NCI-H1048 (cell line): ENCODE results near the gene FLG2.

Source experiments
- DNase-seq: peaks from one replicate; lab custom pipeline; 2025; lab: John Stamatoyannopoulos, UW

The FLG2 gene

GRCh38 chr1:152359906-152360305 lies at the start of gene FLG2:
TSS of gene FLG2 (minus strand) at chr1:152360006. CDS start at chr1:152358884, 1,122 bp downstream.
- DNase-seq: no peak

GRCh38 chr1:152408664-152409063 lies 48.9 kb upstream of the FLG2 start:
- DNase-seq: no peak

GRCh38 chr1:152398812-152399698 lies 39.2 kb upstream of the FLG2 start:
- no peak for DNase-seq

DNA sequence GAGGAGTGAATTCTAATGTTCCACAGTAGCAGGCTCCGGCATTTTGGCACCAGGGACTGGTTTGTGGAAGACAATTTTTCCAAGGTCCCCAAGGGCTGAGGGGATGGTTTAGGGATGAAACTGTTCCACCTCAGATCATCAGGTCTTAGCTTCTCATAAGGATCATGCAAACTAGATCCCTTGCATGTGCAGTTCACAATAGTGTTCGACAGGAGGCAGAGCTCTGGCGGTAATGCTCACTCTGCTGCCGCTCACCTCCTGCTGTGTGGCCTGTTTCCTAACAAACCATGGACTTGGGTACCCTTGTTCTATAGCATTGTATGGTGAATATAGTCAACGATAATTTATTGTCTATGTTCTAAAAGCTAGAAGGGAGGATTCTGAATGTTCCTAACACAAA lies 37.7 kb upstream of the FLG2 start:
- no peak for DNase-seq

DNA sequence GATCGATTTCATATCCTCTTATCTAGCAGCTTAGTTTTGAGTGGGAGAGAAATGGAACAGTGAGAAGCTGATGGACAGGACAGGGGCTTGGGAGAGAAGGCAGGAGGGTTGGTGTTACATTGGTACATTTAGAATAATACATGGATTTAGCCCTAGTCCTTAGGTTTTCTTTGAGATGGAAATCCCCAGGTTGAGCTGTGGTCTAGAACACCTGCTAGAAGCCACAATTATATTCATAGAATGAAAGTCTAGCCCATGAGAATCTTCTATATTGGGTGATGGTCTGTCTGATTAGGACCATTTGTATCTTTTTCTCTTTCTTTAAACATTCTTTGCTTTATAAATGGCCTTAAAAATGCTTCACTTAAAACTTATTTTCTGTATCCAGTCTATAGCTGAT lies 34.3 kb upstream of the FLG2 start:
- no peak for DNase-seq

DNA sequence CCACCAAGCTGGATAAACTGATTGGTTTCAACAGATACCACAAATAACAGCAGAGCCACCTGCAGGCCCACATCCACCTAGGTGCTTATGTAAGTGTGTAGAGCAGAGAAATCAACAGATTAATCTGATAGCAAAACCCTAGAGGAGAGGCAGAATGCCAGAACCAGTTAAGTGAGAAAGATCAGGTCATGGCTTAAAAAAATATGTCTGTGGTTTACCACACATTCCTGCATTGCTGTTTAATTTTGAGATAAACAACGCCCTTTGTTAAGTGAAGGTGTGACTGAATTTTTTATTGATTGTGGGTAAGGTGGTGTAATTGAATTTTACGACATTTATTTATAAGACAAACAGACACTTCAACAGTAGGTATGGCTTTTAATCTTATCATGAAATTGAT lies 33.1 kb upstream of the FLG2 start:
- DNase-seq: peak; percentile 28

GRCh38 chr1:152388889-152389288 lies 29.1 kb upstream of the FLG2 start:
- DNase-seq: no peak

DNA sequence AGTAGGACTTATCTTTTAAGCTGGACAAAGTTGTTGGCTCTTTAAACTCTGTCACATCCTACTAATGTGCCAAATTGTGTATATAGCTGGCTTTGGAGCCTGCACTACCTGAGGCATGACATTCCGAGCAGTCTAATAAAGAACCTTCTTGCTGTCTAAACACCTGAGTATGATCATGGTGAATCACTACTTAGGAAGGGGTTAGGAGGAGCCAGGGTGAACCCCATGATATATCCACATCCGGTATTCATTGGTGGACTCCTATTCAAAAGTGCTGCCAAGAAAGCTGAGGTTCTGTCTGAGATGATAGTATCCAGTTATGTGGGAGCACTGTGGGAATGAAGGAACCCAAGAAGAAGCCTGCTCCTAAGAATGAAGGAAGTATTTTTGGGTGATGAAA lies 27.1 kb upstream of the FLG2 start:
- DNase-seq: no peak

GRCh38 chr1:152380932-152381331 lies 21.1 kb upstream of the FLG2 start:
- DNase-seq: no peak

DNA sequence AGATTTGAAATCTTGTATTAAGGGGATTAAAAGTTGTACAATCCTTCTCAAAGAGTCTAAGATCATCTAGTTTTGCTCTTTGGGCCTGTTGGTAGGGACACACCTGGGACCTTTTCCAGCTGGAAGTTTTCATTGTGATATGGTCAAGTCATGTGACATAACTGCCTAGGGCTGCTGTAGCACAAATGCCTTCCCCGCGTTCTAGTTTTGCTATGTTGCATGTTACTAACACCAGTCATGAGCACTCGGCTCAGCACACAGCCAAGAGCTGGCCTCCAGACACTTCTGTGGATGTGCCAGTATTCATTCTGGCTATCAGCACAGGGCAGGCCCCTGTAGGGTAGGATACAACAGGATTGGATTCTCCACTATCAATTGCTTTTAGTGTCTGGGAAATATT lies 14.6 kb upstream of the FLG2 start:
- no peak for DNase-seq

DNA sequence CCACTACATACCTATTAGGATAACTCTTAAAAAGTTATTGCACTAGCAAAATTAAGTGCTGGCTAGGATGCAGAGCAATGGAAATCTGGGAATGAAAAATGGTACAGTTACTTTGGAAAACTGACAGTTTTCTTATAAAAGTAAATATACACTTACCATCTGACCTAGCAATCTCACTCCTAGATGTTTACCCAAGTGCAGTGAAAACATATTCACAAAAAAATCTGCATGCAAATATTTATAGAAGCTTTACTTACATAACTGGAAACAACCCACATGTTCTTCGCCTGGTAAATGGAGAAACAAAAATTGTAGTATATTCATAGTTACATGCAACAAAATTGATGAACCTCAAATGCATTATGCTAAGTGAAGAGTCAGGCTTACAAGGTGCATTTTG lies 12.9 kb upstream of the FLG2 start:
- DNase-seq: no peak

GRCh38 chr1:152367436-152367835 lies 7.6 kb upstream of the FLG2 start:
- no peak for DNase-seq

DNA sequence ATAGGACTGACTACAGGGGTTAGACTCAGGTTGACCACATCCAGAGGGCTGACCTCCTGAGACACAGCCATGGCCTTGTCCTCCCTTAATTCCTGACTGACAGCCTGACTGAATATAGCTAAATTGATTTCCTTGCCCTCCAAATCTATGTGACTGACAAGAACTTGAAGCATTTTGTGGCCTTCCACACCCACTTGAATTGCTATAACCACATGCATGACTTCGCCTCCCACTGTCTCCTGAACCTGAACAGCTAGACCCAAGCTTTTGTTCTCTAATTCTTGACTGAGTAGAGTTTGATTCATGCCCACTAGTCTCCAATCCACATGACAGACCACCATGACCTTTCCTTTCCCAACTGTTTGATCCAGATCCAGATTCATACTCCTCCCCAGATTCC lies 3.1 kb downstream of the FLG2 start:
- no peak for DNase-seq

GRCh38 chr1:152349611-152350010 lies 10.2 kb downstream of the FLG2 start:
- DNase-seq: no peak

GRCh38 chr1:152348447-152348846 lies 11.4 kb downstream of the FLG2 start:
- DNase-seq: no peak

- DNase-seq: no peak
Observed at GRCh38 chr1:152347116-152347728, 12.6 kb downstream of the FLG2 start.

- DNase-seq: no peak
Observed at GRCh38 chr1:152344438-152344837, 15.4 kb downstream of the FLG2 start.

- DNase-seq: no peak
Observed at GRCh38 chr1:152343006-152343405, 16.8 kb downstream of the FLG2 start.

GRCh38 chr1:152335399-152335798 lies 24.4 kb downstream of the FLG2 start:
- DNase-seq: no peak

- no peak for DNase-seq
Observed at GRCh38 chr1:152328801-152329391, 30.9 kb downstream of the FLG2 start.

DNA sequence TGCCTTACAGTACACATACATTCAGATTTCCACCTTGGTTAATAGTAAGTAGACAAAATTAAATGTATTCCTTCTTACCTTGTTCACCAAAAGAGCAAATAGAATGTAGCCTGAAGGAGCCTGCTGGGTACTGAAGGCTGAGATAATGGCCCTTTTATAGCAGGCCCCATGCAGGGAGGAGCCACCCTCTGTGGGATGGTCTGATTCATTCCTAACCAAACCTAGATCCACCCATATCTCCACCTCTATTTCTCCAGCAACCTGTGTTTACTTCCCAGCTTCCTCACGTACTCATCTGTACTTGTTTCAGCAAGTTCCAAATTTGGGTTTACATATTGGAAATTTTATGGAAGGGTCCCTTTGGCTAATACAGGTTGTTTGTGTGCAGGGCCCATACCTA lies 34.7 kb downstream of the FLG2 start, which contains the start of gene FLG:
Gene FLG (minus strand): TSS at position 129 of the 400 bp plus-strand sequence. CDS start 9,783 bp downstream, outside the sequence.
- no peak for DNase-seq

DNA sequence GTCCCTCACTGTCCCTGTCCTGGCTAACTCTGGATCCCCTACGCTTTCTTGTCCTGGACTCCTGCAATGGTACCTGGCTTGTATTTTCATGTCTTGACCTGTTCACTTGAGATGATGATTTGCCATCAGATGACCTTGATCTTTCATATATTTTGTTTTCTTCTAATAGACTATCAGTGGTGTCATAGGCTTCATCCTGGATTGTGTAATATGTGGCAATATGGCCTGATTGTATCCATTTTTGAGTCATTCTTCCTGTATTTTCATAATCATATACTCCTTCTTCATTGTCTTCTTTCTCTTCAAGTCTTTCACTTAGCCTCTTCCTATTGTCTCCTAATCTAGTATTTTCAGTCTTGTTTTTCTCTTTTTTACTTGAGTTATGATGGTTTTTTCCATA lies 45.8 kb downstream of the FLG2 start:
- DNase-seq: no peak

DNA sequence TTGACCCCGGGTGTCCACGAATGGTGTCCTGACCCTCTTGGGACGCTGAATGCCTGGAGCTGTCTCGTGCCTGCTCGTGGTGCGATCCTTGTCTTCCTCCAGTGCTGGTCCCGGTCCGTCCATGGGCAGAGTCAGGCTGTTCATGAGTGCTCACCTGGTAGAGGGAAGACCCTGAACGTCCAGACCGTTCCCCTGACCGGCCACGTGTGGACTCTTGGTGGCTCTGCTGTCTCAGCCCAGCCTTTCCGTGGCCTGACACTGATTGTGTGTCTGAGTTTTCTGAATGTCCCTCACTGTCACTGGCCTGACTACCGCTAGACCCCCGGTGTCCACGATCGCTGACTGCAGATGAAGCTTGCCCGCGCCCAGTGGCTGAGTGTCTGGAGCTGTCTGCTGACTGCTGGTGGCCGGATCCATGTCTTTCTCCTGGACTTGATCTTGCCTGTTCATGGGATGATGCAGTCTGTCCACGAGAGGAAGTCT lies 46.4 kb downstream of the FLG2 start:
- DNase-seq: no peak
